GM21515 (cell line): ENCODE results near the gene VWA1.
"Not testable (repeated sequence)": the region's sequence is repeated elsewhere in the genome, so short reads cannot be mapped to it uniquely, and the experiment has no call there.

Experiments used
- ATAC-seq: cut with Tn5 transposase; IDR thresholded peaks from one replicate; pipeline ENCODE4 v1.9.1; 2021; ENCODE audit not compliant: unreplicated experiment

Gene VWA1

DNA sequence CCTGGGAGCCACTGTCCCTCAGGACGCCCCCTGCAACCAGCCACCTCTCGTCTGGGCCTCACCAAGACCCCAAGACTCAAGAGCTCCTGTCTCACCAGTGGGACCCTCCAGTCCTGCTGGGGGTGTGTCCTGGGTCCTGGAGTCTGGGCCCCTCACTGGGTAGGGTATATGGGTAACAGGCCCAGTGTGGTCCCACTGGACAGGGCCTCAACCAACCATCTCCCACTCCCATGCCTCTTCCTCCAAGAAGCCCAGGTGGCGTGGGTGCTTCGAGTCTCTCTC lies 725 bp upstream of the VWA1 start:
- ATAC-seq: no peak

- ATAC-seq: no peak
Measured at GRCh38 chr1:1435911-1436629, 580 bp downstream of the VWA1 start.

GRCh38 chr1:1436630-1437032 lies 1.1 kb downstream of the VWA1 start:
- ATAC-seq: no peak

- no peak for ATAC-seq
Measured at GRCh38 chr1:1437033-1437903, 1.8 kb downstream of the VWA1 start.

DNA sequence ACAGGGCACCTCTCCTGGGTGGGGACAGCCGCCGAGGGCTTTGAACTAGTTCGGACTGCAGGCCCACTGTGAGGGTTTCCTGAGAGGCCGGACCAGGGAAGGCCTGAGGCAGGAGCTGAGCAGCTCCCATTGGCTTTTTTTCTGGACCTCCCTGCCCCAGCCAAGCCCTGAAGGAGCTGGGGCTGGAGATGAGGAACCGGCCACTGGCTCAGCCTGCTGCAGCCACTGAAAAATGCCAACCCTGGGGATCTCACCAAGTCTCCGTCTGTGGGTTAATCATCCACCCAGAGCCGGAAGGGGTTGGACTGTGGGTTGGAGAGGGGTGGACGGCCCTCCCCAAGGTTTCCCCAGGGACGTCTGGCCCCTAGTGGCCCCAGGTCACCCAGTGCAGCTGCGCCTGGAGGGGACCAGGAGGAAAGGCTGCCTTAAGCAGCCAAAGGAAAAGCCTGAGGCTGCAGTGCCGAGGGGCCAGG lies 2.5 kb downstream of the VWA1 start:
- ATAC-seq: no peak

GRCh38 chr1:1438531-1439381 lies 3.3 kb downstream of the VWA1 start:
- ATAC-seq: no peak

DNA sequence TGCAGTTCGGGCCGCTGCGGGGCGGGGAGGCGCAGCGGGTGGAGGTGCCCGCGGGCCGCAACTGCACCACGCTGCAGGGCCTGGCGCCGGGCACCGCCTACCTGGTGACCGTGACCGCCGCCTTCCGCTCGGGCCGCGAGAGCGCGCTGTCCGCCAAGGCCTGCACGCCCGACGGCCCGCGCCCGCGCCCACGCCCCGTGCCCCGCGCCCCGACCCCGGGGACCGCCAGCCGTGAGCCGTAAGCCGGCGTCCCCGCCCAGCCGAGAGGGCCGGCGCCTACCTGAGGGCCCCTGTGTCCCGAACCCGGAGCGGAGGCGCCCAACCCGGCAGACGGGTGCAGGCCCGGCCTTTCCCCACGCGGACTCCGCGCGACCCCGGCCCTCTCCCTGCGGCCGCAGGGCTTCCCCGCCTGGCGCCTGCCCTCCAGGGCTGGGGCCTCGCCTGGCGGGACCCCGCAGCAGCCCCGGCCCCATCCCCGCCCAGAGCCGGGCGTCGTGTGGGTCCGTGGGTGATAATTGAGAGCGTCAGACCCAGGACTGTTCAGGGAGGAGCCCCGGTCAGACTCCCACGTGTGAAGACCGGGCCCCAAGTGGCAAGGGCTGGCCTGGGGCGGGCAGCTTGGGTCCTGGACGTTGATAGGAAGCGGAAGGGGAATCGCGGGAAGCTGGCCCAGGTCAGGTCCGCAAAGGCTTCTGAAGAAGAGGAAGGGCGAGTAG lies 4.2 kb downstream of the VWA1 start:
- no peak for ATAC-seq

- no peak for ATAC-seq
Measured at GRCh38 chr1:1440262-1441001, 4.9 kb downstream of the VWA1 start.

DNA sequence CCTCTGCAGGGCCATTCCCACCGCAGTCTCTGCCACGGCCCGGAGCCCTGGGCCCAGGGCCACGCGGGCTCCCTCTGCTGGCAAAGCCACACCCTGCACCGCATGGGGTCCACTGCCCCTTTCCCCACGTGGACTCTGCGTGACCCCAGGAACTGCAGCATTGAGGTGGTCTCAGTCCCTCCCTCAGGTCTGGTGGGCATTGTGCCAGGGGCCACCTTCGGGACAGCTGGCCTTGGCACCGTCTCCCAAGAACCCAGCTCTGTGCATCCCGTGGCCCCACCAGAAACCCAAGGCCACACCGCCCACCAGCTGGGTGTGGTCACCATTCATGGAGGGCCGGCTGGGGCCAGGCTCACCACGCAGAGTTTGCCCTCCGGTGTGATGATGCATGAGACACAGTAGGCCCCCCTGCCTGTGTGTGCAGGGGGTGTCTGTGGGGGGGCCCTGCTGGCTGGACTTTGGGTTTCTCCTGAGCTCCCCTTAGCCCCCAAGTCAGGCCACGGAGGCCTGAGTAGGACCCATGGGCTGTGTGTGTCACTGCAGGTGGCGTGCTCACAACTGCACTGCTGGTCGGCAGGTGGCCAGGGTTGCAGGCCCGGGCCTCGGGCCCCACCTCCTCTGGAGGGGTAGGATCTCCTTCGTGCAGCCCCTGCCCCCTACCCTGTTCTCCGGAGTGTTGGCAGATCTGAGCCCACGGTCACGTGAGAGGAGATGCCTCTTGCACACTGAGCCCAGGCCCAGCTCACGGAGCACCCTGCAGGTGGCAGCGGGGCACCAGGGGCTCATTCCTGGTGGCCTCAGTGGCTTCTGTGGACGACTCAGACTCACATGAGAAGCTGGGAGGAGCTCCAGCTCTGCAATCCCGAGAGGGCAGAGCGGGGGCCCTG lies 5.8 kb downstream of the VWA1 start:
- ATAC-seq: no peak

DNA sequence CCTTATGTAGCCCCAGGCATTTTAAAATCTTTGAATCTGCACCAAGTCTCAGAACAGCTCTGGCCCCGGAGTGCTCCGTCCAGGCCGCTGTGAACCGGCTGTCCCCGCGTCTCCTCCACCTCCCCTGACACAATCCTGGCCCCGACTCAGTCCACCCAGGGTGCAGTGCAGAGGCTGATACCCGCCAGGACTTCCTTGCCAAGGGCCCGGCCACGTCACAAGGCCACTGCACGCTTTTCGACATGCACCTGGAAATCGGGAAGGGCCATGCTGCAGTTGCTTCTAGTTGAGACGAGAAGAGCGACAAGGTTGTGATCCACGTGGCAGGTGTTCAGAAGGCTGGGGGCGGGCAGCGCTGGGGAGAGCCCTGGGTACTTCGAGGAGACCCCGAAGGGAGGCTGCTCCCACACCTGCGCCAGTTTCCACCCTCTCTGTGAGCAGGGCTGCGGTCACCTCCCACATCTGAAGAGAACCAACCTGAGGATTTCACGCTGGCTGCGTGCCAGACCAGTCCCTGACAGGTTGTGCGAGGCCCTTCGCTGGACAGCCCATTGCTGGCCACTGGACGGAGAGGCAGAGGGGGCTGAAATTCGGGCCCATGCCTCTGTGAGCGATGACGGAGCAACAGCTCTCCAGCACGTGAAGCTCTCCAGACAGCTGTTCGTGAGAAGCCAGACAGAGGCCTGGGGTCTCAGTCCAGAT lies 6.7 kb downstream of the VWA1 start:
- ATAC-seq: no peak

GRCh38 chr1:1446631-1447030 lies 11.1 kb downstream of the VWA1 start:
- ATAC-seq: not testable (repeated sequence)

DNA sequence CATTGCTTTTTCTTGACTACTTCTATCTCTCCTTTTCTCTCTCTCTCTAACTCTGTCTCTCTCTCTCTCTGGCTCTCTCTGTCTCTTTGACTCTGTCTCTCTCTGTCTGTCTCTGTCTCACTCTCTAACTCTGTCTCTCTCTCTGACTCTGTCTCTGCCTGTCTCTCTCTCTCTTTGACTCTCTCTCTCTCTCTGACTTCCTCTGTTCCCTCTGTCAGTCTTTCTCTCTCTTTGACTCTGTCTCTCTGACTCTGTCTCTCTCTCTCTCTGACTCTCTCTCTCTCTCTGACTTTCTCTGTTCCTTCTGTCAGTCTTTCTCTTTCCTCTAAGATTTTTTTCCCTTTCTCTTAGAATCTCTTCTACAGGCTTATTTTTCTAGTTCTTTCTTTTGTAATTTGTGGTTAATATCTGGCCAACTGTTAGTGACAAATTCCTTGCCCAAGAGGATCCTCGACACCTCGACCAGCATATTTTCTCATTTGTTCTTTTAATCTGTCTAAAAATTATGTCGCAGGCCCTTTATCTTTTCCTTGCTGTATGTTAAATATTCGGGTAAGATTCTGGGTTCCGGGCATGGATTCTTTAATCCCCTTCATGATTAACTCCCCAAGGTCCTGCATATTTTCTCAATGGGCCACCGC lies 13.7 kb downstream of the VWA1 start, which contains the start of gene ATAD3C:
Gene ATAD3C, plus strand, starts transcription at position 591 of the 641 bp plus-strand sequence. CDS start 995 bp downstream, outside the sequence.
- no peak for ATAC-seq

DNA sequence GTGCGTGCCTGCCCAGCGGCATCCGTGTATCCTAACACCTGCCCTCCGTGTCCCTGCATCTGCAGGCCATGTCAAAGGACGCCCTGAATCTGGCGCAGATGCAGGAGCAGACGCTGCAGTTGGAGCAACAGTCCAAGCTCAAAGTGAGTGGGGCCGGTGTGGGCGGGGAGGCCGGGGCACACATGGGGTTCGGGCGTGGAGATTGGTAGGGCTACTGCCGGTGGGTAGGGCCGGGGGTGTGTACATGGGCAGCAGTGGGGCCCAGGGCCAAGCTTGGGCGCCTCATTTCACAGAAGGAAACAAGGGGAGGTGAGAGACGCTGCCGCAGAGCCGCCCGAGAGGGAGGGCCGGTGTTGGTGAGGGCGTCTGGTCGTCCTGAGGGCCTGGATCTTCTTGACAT lies 15.1 kb downstream of the VWA1 start:
- not testable (repeated sequence) for ATAC-seq

GRCh38 chr1:1451696-1452364 lies 16.3 kb downstream of the VWA1 start:
- no peak for ATAC-seq

GRCh38 chr1:1452365-1452739 lies 16.9 kb downstream of the VWA1 start:
- ATAC-seq: not testable (repeated sequence)

- ATAC-seq: no peak
Measured at GRCh38 chr1:1452882-1453281, 17.4 kb downstream of the VWA1 start.

GRCh38 chr1:1454286-1455056 lies 19.0 kb downstream of the VWA1 start:
- ATAC-seq: not testable (repeated sequence)
